Type B pancreatic cell (in vitro differentiated cells): ENCODE results near the gene ADGRV1. TPM values are rescaled to one million over a fixed set of nuclear protein-coding genes. Genes with fewer than 3 reads are reported as not detected.

ENCODE experiments used
- DNase-seq: peaks from one replicate; pipeline ENCODE4 v3.0.0; 2021; ENCODE audit warnings: mixed read lengths; ENCODE audit not compliant: unreplicated experiment; ENCODE audit errors: extremely low spot score
- H3K27ac Mint-ChIP-seq: 2 replicates; pipeline ENCODE4 v1.8.0; 2021; ENCODE audit warnings: mild to moderate bottlenecking, mixed read lengths
- H3K27me3 Mint-ChIP-seq: 2 replicates; pipeline ENCODE4 v1.8.0; 2021; ENCODE audit warnings: mixed read lengths
- H3K36me3 Mint-ChIP-seq: 2 replicates; pipeline ENCODE4 v1.8.0; 2021; ENCODE audit warnings: mixed read lengths
- H3K4me1 Mint-ChIP-seq: one replicate; pipeline ENCODE4 v1.8.0; 2021; ENCODE audit warnings: mixed read lengths; ENCODE audit not compliant: unreplicated experiment
- H3K4me3 Mint-ChIP-seq: 2 replicates; pipeline ENCODE4 v1.8.0; 2021; ENCODE audit warnings: mild to moderate bottlenecking, mixed read lengths
- H3K9me3 Mint-ChIP-seq: 2 replicates; pipeline ENCODE4 v1.8.0; 2021; ENCODE audit warnings: mixed read lengths
- CTCF ChIP-seq: fragments of 200-600 bp; sonication (generic); conservative IDR thresholded peaks from 2 replicates; pipeline ENCODE4 v1.5.0; 2021; ENCODE audit warnings: antibody characterized with exemption, mild to moderate bottlenecking
- total RNA-seq: library from RNA; stranded (reverse); gene quantifications from 2 replicates; pipeline ENCODE4 v1.2.1, GENCODE V29; 2021; ENCODE audit warnings: low replicate concordance

ADGRV1 gene
- total RNA-seq, 1 donor from 2014 or later, result 29.5 TPM

- DNase-seq, result no peak
- Mint-ChIP-seq H3K9me3 (no peaks in the 10 kb centered on the region), H3K4me3 (no peak overlapping the region), H3K4me1 (no peaks in the 10 kb centered on the region), H3K36me3 (no peaks in the 10 kb centered on the region), H3K27ac (no peak overlapping the region), H3K27me3 (no peaks in the 10 kb centered on the region)
- TF ChIP-seq CTCF, result no peak
These were observed 642.1 kb downstream of the ADGRV1 start for GRCh38 chr5:91200692-91201091.

GRCh38 chr5:91206103-91206502, 647.5 kb downstream of the ADGRV1 start:
- no peaks in the 10 kb centered on the region for H3K36me3 Mint-ChIP-seq
- TF ChIP-seq CTCF, result no peak
- H3K4me3 Mint-ChIP-seq, result no peak overlapping the region
- no peak overlapping the region for H3K27ac Mint-ChIP-seq
- no peak for DNase-seq
- no peaks in the 10 kb centered on the region for H3K27me3 Mint-ChIP-seq
- no peaks in the 10 kb centered on the region for H3K9me3 Mint-ChIP-seq
- H3K4me1 Mint-ChIP-seq, result no peaks in the 10 kb centered on the region

GRCh38 chr5:91206734-91207133, 648.1 kb downstream of the ADGRV1 start:
- no peaks in the 10 kb centered on the region for H3K4me1 Mint-ChIP-seq
- H3K27ac Mint-ChIP-seq, result no peak overlapping the region
- H3K4me3 Mint-ChIP-seq, result no peak overlapping the region
- H3K9me3 Mint-ChIP-seq, result no peaks in the 10 kb centered on the region
- no peak for TF ChIP-seq CTCF
- no peaks in the 10 kb centered on the region for H3K36me3 Mint-ChIP-seq
- H3K27me3 Mint-ChIP-seq, result no peaks in the 10 kb centered on the region
- no peak for DNase-seq

GRCh38 chr5:91207248-91207647, 648.7 kb downstream of the ADGRV1 start:
- H3K4me3 Mint-ChIP-seq, result no peak overlapping the region
- no peaks in the 10 kb centered on the region for H3K9me3 Mint-ChIP-seq
- no peak for TF ChIP-seq CTCF
- H3K36me3 Mint-ChIP-seq, result no peaks in the 10 kb centered on the region
- no peak overlapping the region for H3K27ac Mint-ChIP-seq
- no peaks in the 10 kb centered on the region for H3K4me1 Mint-ChIP-seq
- H3K27me3 Mint-ChIP-seq, result no peaks in the 10 kb centered on the region
- DNase-seq, result no peak

- H3K9me3 Mint-ChIP-seq, result no peaks in the 10 kb centered on the region
- H3K4me3 Mint-ChIP-seq, result no peak overlapping the region
- H3K4me1 Mint-ChIP-seq, result no peaks in the 10 kb centered on the region
- DNase-seq, result no peak
- TF ChIP-seq CTCF, result no peak
- H3K36me3 Mint-ChIP-seq, result no peaks in the 10 kb centered on the region
- no peak overlapping the region for H3K27ac Mint-ChIP-seq
- H3K27me3 Mint-ChIP-seq, result no peaks in the 10 kb centered on the region
These were observed 653.6 kb downstream of the ADGRV1 start for GRCh38 chr5:91211997-91212713.
